HG03342 (cell line): ENCODE measurements around the gene BCL7B.
"Not testable (repeated sequence)": the region's sequence is repeated elsewhere in the genome, so short reads cannot be mapped to it uniquely, and the experiment has no call there.

ENCODE experiments used
- ATAC-seq: cut with Tn5 transposase; IDR thresholded peaks from one replicate; pipeline ENCODE4 v1.9.1; 2021; ENCODE audit warnings: mild to moderate bottlenecking, moderate library complexity; ENCODE audit not compliant: unreplicated experiment

BCL7B gene

DNA sequence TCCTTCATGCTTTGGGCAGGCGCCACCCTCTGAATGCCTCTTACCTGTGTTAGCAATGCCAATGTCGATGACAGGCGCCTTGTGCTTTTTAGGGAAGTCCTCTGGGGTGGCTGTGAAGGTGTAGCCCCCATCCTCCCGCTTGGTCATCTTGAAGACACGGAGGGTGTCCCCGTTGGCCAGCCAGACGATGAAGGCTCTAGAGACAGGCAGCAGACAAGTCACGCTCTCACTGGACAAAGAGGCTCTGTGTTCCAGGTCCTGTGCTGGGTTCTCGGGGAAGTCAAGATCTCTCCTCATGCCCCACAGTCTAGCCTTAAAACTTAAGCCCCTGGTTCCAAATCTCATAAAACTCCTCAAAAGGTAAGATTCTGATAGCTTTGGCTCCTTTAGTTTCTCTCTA, 15.8 kb upstream of the BCL7B start:
- ATAC-seq, result no peak

- no peak for ATAC-seq
Measured at GRCh38 chr7:73572767-73573186, 15.3 kb upstream of the BCL7B start.

- ATAC-seq, result no peak
Measured at GRCh38 chr7:73570977-73571376, 13.5 kb upstream of the BCL7B start.

DNA sequence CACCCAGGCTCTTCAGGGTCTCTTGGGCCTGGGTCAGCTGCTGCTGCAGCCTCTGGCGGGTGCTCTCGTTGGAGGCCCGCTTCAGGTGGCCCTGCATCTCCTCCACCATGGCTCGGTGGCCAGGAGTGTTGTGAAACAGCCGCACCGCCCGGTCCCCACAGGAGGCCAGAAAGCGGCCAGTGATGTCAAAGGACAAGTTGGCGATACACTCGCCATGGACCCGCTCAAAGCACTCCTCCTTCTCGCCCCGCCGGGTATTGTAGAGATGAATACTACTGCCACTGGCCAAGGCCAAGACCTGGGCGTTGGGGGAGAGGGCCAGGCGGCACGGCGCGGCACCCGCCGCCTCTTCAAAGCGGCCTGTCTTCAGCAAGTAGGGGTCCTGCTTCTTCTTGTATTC, 13.0 kb upstream of the BCL7B start:
- ATAC-seq, result no peak

- ATAC-seq, result no peak
Measured at GRCh38 chr7:73569042-73569608, 11.6 kb upstream of the BCL7B start.

- no peak for ATAC-seq
Measured at GRCh38 chr7:73567846-73568685, 10.6 kb upstream of the BCL7B start.

DNA sequence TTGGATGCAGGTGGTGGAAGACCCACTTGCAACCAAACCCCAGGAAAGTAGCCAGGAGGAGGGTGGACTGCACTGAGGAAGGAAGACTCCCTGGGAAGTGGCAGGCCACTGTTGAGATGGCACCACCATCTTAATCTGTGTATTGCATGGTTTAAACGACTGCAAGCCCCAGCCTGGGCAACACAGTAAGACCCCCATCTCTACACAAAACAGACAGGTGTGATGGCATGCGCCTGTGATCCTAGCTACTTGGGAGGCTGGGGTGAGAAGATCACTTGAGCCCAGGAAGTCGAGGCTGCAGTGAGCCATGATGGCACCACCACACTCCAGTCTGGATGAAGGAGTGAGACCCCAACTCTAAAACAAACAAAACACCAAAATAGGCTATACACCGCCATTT, 9.7 kb upstream of the BCL7B start:
- ATAC-seq, result no peak

DNA sequence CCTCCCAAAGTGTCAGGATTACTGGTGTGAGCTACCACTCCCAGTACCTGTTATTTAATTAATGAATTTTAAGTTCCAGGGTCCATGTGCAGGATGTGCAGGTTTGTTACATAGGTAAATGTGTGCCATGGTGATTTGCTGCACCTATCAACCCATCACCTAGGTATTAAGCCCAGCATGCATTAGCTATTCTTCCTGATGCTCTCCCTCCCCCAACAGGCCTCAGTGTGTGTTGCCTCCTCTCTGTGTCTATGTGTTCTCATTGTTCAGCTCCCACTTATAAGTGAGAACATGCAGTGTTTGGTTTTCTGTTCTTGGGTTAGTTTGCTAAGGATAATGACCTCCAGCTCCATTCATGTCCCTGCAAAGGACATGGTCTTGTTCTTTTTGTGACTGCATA, 8.9 kb upstream of the BCL7B start:
- not testable (repeated sequence) for ATAC-seq

- no peak for ATAC-seq
Measured at GRCh38 chr7:73565675-73566340, 8.3 kb upstream of the BCL7B start.

- no peak for ATAC-seq
Measured at GRCh38 chr7:73560109-73560835, 2.8 kb upstream of the BCL7B start.

DNA sequence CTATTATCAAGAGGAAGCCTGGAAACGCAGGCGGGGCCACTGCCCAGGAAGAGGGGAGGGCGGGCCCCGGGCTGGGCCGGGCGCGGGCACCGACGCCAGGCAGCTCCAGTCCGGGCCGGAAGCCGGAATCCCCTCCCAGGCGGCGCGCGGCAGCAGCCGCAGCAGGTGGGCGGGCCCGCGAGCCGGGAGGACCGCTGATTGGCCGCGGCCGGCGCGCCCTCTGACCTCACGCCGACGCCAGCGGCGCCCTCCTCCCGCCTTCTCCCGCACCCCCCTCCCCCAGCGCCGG, 438 bp downstream of the BCL7B start:
- ATAC-seq, result peak; percentile 89

DNA sequence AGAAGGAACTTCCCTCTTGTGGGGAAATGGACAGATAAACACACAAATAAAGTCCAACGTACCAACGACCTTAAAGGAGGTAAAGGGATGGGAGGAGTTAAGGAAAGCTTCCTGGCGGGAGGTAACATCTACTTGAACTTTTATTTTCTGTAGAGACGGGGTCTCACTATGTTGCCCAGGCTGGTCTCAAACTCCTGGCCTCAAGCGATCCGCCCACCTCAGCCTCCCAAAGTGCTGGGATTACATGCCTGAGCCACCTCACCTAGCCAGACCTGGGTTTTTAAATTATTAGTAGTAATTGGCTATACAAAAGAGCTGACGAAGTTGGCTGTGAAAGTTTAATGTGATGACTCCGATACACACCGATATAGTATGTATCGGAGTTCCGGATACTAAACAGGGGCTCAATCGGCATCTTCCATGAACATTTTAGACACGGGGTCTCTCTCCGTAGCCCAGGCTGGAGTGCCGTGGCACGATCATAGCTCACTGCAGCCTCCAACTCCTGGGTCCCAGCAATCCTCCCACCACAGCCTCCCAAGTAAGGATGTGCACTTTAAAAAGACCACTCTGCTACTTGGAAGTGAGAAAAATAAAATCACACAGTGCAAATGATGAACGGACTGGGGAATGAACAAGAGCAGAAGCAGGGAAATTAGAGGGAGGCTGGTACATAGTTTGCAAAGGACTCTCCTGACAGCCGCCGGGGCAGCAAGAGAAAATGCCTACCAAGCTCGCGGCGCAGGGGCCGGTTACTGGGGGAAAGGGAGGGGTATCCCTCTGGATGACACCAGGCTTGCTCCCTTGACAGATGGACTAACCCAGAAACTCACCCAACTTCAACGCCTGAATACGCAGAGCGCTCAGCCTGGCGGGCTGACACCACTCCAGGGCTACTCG, 1.0 kb downstream of the BCL7B start:
- no peak for ATAC-seq

DNA sequence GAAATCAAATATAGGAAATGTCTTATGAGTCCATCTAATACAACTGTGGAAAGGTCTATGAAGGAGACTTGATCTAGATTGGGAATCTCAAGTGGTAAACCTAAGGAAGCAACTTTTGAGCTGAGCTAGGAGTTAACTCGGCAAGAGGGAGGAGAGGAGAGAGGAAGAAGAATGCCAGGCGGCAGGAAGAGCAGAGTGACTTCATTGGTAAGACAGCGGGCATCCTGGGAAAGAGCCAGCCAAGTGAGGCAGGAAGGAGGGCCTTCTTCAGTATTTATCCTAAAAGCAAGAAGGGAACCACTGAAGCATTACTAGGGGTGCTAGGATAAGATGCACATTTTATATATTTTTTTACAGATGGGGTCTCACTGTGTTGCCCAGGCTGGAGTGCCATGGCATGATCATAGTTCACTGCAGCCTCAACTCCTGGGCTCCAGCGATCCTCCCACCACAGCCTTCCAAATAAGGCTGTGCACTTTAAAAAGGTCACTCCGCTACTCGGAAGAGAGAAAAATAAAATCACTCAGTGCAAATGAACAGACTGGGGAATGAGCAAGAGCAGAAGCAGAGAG, 2.0 kb downstream of the BCL7B start:
- no peak for ATAC-seq

GRCh38 chr7:73550093-73550492, 7.4 kb downstream of the BCL7B start:
- ATAC-seq, result not testable (repeated sequence)

- ATAC-seq, result no peak
Measured at GRCh38 chr7:73549176-73549575, 8.3 kb downstream of the BCL7B start.

GRCh38 chr7:73547841-73548240, 9.6 kb downstream of the BCL7B start:
- no peak for ATAC-seq

- no peak for ATAC-seq
Measured at GRCh38 chr7:73544678-73545077, 12.8 kb downstream of the BCL7B start.

DNA sequence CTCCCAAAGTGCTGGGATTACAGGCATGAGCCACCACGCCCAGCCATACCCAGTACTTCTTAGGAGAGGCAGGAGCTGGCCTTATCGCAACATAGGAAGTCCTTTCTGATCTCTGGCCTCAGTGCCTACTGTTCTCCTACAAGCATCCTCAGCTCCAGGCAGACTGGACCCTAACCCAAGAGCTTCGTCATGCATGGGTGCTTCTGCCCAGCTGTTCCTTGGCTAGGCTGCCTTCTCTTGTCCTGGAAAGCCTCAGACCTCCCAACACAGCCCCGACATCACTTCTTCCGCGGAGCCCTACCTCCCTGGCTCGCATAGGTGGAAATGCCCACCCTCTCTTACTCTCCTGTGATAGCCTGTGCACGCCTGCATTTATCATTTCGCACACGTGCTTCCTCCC, 15.8 kb downstream of the BCL7B start:
- ATAC-seq, result no peak

GRCh38 chr7:73539709-73540108, 17.8 kb downstream of the BCL7B start:
- ATAC-seq, result no peak

DNA sequence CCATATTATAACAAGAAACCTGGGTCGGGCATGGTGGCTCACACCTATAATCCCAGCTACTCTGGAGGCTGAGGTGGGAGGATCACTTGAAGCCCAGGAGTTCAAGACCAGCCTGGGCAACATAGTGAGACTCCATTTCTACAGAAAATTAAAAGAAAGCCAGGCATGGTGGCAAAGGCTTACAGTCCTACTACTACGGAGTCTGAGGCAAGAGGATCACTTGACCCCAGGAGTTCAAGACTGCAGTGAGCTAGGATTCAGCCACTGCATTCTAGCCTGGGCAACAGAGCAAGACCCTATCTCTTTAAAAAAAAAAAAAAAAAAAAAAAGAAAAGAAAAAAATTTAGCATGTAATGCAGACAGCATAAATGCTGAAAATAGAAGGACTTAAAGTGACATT, 19.0 kb downstream of the BCL7B start:
- not testable (repeated sequence) for ATAC-seq
